WTC11 (cell line): ENCODE measurements around the gene RPL19.

Experiments
- CREB1 ChIP-seq: sonication (generic); formaldehyde crosslinking; IDR thresholded peaks from 2 replicates; pipeline ENCODE4 v1.8.0; 2023; ENCODE audit warnings: mild to moderate bottlenecking, missing genetic modification reagents
- CTCF ChIP-seq: fragments of 200-600 bp; IDR thresholded peaks from 2 replicates; pipeline ENCODE4 v1.8.0; 2022; ENCODE audit warnings: antibody characterized with exemption
- EMX1 ChIP-seq: fragments of 250-450 bp; sonication (Bioruptor Pico); IDR thresholded peaks from 2 replicates; pipeline ENCODE4 v1.8.0; 2021; ENCODE audit warnings: mild to moderate bottlenecking
- ETV6 ChIP-seq: sonication (generic); formaldehyde crosslinking; IDR thresholded peaks from 2 replicates; pipeline ENCODE4 v1.8.1; 2022; ENCODE audit warnings: mild to moderate bottlenecking, missing genetic modification reagents
- FOXP1 ChIP-seq: sonication (generic); formaldehyde crosslinking; IDR thresholded peaks from 2 replicates; pipeline ENCODE4 v1.8.0; 2022; ENCODE audit warnings: missing genetic modification reagents, mild to moderate bottlenecking, moderate library complexity, borderline replicate concordance
- FOXP4 ChIP-seq: sonication (generic); formaldehyde crosslinking; IDR thresholded peaks from 2 replicates; pipeline ENCODE4 v1.8.0; 2022; ENCODE audit warnings: mild to moderate bottlenecking, missing genetic modification reagents
- JUN ChIP-seq: sonication (generic); formaldehyde crosslinking; IDR thresholded peaks from 2 replicates; pipeline ENCODE4 v1.8.0; 2023; ENCODE audit warnings: mild to moderate bottlenecking, missing genetic modification reagents
- TEAD1 ChIP-seq: sonication (generic); formaldehyde crosslinking; IDR thresholded peaks from 2 replicates; pipeline ENCODE4 v1.8.0; 2022; ENCODE audit warnings: mild to moderate bottlenecking, missing genetic modification reagents
- ZNF121 ChIP-seq: sonication (generic); formaldehyde crosslinking; IDR thresholded peaks from 2 replicates; pipeline ENCODE4 v1.8.0; 2023; ENCODE audit warnings: missing genetic modification reagents

- TF ChIP-seq CTCF (no peak), CREB1 (no peak), FOXP4 (no peak), FOXP1 (no peak), ETV6 (CRISPR knock-in tag) (no peak), ZNF121 (CRISPR knock-in tag) (no peak), TEAD1 (CRISPR knock-in tag) (no peak), EMX1 (CRISPR knock-in tag) (no peak), JUN (no peak)
Measured at GRCh38 chr17:39210093-39210434, 10.0 kb downstream of the RPL19 start.
